ENCODE measurements around the gene DDI1.

DNA sequence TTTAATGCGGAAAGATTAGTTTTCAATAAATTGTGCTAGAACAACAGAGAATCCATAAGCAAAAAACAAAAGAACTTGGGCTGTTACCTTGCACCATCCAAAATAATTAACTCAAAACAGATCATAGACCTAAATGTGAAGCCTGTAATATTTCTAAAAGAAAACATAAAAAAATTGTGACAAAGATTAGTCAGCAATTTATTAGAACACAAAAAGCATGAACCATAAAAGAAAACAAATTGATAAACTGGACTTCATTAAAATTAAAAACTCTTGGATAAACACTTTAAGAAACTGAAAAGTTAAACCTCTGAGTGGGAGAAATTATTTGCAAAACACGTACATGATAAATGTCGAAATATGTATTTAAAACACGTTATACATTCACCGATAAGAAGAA, 21.5 kb downstream of the DDI1 start:
- TF ChIP-seq, protein P1, sequence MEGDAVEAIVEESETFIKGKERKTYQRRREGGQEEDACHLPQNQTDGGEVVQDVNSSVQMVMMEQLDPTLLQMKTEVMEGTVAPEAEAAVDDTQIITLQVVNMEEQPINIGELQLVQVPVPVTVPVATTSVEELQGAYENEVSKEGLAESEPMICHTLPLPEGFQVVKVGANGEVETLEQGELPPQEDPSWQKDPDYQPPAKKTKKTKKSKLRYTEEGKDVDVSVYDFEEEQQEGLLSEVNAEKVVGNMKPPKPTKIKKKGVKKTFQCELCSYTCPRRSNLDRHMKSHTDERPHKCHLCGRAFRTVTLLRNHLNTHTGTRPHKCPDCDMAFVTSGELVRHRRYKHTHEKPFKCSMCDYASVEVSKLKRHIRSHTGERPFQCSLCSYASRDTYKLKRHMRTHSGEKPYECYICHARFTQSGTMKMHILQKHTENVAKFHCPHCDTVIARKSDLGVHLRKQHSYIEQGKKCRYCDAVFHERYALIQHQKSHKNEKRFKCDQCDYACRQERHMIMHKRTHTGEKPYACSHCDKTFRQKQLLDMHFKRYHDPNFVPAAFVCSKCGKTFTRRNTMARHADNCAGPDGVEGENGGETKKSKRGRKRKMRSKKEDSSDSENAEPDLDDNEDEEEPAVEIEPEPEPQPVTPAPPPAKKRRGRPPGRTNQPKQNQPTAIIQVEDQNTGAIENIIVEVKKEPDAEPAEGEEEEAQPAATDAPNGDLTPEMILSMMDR (IDR thresholded peaks at IDR 0.05; ENCODE audit: insufficient read depth, low read depth, low read length), result no peak
- TF ChIP-seq EZH2 (IDR thresholded peaks at IDR 0.05; ENCODE audit: insufficient read depth, low read length), result no peak

All from astrocyte (in vitro differentiated cells and primary cell).